Skeletal muscle tissue (tissue), 4 donors: Measurements from ENCODE around the gene PET100. TPM values are rescaled to one million over a fixed set of nuclear protein-coding genes. Genes with fewer than 3 reads are reported as not detected.

ENCODE experiments used
- H3K27ac ChIP-seq: one replicate; pipeline ENCODE4 v1.7.0; 2013; ENCODE audit warnings: mild to moderate bottlenecking, low read depth, low read length, inconsistent platforms
- H3K27me3 ChIP-seq, 3 donors: one replicate each; pipeline ENCODE4 v1.7.0; 2013; ENCODE audit warnings: low read length in 3 of 3; ENCODE audit not compliant: control insufficient read depth in 3 of 3, insufficient read depth in 3 of 3
- H3K36me3 ChIP-seq, 3 donors: one replicate each; pipeline ENCODE4 v1.7.0; 2013; ENCODE audit warnings: low read length in 3 of 3; ENCODE audit not compliant: control insufficient read depth in 3 of 3, insufficient read depth in 3 of 3
- H3K4me1 ChIP-seq, 3 donors: one replicate each; pipeline ENCODE4 v1.7.0; 2013; ENCODE audit warnings: low read length in 3 of 3, mild to moderate bottlenecking in 3 of 3; ENCODE audit not compliant: control insufficient read depth in 3 of 3, insufficient read depth in 3 of 3
- H3K4me3 ChIP-seq, 3 donors: one replicate each; pipeline ENCODE4 v1.7.0; 2013; ENCODE audit warnings: low read length in 3 of 3
- H3K9ac ChIP-seq, 3 donors: one replicate each; pipeline ENCODE4 v1.7.0; 2013; ENCODE audit warnings: low read length in 3 of 3, mild to moderate bottlenecking in 3 of 3, moderate library complexity in 2 of 3, low read depth in 1 of 3
- H3K9me3 ChIP-seq, 3 donors: one replicate each; pipeline ENCODE4 v1.7.0; 2013; ENCODE audit warnings: low read length in 3 of 3; ENCODE audit not compliant: control insufficient read depth in 3 of 3
- total RNA-seq: library from RNA; depleted of rRNA; stranded (reverse); fragments of >200 nt; gene quantifications from one replicate; pipeline ENCODE4 v1.2.3, GENCODE V29; 2014
- donor health status: Osteomylitis.

The PET100 gene
- total RNA-seq, 1 donor from 2014 or later, result 44.9 TPM

GRCh38 chr19:7620442-7621412 is 8.9 kb upstream of the PET100 start:
- Histone ChIP-seq H3K9me3 (no peaks in the 10 kb centered on the region), H3K36me3 (peaks cover 40 to 53% (median 44%) of the 10 kb centered on the region in 3 donors)

DNA sequence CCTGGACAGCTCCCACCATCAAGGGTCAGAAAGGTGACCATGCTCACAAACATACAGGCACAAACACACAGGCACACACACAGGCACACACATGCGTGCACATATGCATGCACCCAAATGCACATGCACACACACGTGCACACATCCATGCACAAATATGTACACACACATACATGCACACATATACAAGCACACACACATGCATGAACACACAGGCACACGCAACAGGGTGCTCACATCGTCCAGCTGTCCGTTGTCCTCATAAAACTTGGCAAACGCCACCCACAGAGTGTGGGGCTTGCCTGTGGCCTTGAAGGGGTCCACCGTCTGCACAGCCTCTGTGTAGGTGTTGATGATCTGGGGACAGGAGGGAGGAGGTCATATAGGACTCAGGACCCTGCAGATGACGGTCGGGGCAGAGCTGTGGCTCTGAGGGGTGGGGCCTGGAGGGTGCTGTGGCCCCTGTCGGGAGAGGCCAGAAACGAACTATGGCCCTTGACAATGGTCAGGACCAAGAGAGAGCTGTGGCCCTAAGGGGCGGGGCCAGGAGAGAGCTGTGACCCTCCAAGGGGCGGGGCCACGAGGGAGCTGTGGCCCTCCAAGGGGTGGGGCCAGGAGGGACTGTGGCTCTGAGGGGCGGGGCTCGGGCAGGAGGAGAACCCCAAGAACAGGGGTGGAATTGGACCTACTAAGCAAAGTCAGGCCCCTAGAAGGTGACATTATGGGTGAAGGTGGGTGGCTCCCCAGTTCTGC is 6.5 kb upstream of the PET100 start:
- H3K9me3 ChIP-seq, result no peaks in the 10 kb centered on the region
- H3K9ac ChIP-seq, result no peak overlapping the region
- H3K4me1 ChIP-seq, result peaks cover 16 to 20% (median 19%) of the 10 kb centered on the region in 3 donors

More at GRCh38 chr19:7620442-7621412, 8.9 kb upstream of the PET100 start:
- no peak overlapping the region for H3K27ac ChIP-seq
- H3K9ac ChIP-seq, result no peak overlapping the region
- no peaks in the 10 kb centered on the region for H3K27me3 ChIP-seq
- no peak overlapping the region for H3K4me3 ChIP-seq
- peaks cover 10 to 15% (median 11%) of the 10 kb centered on the region in 3 donors for H3K4me1 ChIP-seq

DNA sequence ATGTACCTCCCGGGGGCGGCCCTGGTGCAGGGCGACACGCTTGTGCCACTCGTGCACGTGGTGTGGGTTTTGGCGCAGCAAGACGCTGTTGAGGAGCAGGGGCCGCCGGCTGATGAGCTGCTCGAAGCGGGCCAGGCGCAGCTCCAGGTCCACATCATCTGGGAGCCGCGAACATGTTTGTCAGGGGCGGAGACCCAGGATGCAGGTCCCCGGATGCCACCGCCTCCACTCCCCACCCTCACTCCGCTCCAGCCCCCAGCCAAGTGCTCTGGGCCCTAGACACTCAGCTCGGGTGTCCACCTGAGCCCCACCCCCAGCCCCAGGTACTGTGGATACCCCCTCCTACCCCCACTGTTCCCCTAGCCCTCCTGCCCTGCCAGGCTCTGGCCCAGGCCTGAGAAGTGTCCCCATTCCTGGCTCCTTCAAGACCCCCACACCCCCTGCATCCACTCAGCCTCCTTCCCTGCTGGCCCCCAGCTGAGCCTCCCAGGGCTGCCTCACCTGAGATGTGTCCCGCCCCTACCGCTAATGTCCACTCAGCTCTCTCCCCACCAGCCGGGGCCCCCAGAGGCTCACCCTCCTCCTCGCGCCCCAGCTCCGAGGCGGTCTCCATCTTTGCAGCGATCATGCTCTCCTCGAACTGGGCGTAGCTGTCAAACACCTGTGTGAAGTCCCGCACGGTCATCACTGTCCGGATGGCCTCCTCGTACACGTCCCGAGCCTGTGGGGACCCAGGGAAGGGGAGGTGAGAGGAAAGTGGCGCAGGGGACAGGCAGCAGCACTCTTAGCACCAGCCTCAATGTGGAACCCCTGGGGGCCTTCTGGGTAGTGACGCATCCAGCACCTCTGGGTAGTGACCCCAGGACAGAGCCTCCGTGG is 5.6 kb upstream of the PET100 start:
- Histone ChIP-seq H3K36me3 (peaks cover 50 to 71% (median 53%) of the 10 kb centered on the region in 3 donors), H3K9ac (no peak overlapping the region), H3K27ac (no peak overlapping the region), H3K4me3 (no peak overlapping the region), H3K9me3 (no peaks in the 10 kb centered on the region), H3K4me1 (peaks cover 17 to 22% (median 19%) of the 10 kb centered on the region in 3 donors), H3K27me3 (no peaks in the 10 kb centered on the region)

More for the DNA sequence above, 6.5 kb upstream of the PET100 start:
- Histone ChIP-seq H3K27ac (no peak overlapping the region), H3K27me3 (no peaks in the 10 kb centered on the region), H3K4me3 (no peak overlapping the region), H3K36me3 (peaks cover 50 to 71% (median 53%) of the 10 kb centered on the region in 3 donors)

GRCh38 chr19:7624810-7625209 is 4.8 kb upstream of the PET100 start:
- peaks cover 47 to 68% (median 51%) of the 10 kb centered on the region in 3 donors for H3K36me3 ChIP-seq

GRCh38 chr19:7625763-7626372 is 3.7 kb upstream of the PET100 start:
- H3K9me3 ChIP-seq, result no peaks in the 10 kb centered on the region
- H3K27me3 ChIP-seq, result no peaks in the 10 kb centered on the region
- no peak overlapping the region for H3K27ac ChIP-seq
- peaks cover 25 to 34% (median 26%) of the 10 kb centered on the region in 3 donors for H3K4me1 ChIP-seq
- no peak overlapping the region for H3K4me3 ChIP-seq
- no peak overlapping the region for H3K9ac ChIP-seq
- H3K36me3 ChIP-seq, result peaks cover 38 to 58% (median 43%) of the 10 kb centered on the region in 3 donors

More at GRCh38 chr19:7624810-7625209, 4.8 kb upstream of the PET100 start:
- Histone ChIP-seq H3K9me3 (no peaks in the 10 kb centered on the region), H3K9ac (no peak overlapping the region), H3K4me3 (no peak overlapping the region), H3K27ac (no peak overlapping the region), H3K27me3 (no peaks in the 10 kb centered on the region), H3K4me1 (peaks cover 15 to 24% (median 16%) of the 10 kb centered on the region in 3 donors)

DNA sequence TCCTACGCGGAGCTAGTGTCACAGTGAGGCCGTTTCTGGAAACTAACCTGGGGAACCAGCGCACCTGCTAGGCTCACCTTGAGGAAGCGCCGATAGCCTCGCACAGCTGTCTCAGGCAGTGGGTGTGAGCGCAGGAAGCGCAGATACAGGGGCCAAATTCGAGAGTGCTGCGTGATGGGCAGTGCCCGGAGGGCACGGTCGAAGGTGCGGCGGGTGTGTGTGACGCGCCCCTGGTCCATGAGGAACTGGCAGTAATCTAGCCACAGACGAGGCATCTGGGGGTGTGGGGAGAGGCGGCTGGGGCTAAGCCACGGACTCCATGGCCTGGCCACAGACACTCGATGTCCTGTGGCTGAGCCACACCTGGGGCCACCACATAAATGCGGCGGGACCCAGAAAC is 2.4 kb upstream of the PET100 start:
- H3K9ac ChIP-seq, result no peak overlapping the region
- peaks cover 26 to 37% (median 26%) of the 10 kb centered on the region in 3 donors for H3K4me1 ChIP-seq
- H3K27ac ChIP-seq, result no peak overlapping the region
- no peak overlapping the region for H3K4me3 ChIP-seq
- H3K9me3 ChIP-seq, result no peaks in the 10 kb centered on the region
- no peaks in the 10 kb centered on the region for H3K27me3 ChIP-seq
- H3K36me3 ChIP-seq, result peaks cover 32 to 46% (median 33%) of the 10 kb centered on the region in 3 donors

- Histone ChIP-seq H3K27me3 (no peaks in the 10 kb centered on the region), H3K27ac (peak overlapping the region; percentile 90), H3K4me3 (peak overlapping the region; percentile 95 to 100 (median 99)), H3K4me1 (peaks cover 26 to 37% (median 26%) of the 10 kb centered on the region in 3 donors), H3K9me3 (no peaks in the 10 kb centered on the region), H3K9ac (peak overlapping the region; percentile 96 to 99 (median 96)), H3K36me3 (peaks cover 21 to 32% (median 21%) of the 10 kb centered on the region in 3 donors)
Measured at GRCh38 chr19:7628589-7629311, 843 bp upstream of the PET100 start.

GRCh38 chr19:7631577-7631976 is 2.0 kb downstream of the PET100 start:
- Histone ChIP-seq H3K4me3 (no peak overlapping the region), H3K9ac (no peak overlapping the region), H3K27me3 (peaks cover 17 to 20% (median 18%) of the 10 kb centered on the region in 3 donors), H3K9me3 (no peaks in the 10 kb centered on the region), H3K4me1 (peaks cover 26 to 41% (median 32%) of the 10 kb centered on the region in 3 donors), H3K36me3 (peaks cover 5 to 9% (median 7%) of the 10 kb centered on the region in 3 donors), H3K27ac (no peak overlapping the region)
